ENCODE results near the gene DOCK3. TPM values are rescaled to one million over a fixed set of nuclear protein-coding genes. Genes with fewer than 3 reads are reported as not detected.

The DOCK3 gene
- total and polyA plus RNA-seq, 10 of the 15 experiments (the other 5 are each of a cell fraction or from before 2014, with no cell fraction given) = 0.02 to 0.52 (median 0.04) TPM; not detected in 5

DNA sequence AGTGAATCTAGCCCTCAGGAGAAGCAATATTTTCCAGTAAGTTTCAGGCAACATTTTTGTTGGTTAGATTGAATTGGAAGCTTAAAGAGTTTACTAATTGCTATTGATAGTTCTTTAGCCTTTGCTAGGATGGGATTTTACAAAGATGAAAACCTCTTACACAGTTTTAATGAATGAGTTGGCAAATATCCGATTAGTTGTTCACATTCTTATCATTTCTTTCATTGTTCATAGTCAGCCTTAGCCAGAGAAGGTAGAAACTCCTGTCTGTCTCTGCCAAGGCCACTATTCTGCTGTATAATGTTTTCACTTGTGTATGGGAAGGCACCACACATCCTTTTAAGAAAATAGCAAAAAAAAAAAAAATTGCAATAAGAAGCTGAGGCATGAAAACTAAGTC lies 488.3 kb downstream of the DOCK3 start:
- BruUV-seq (replicated peaks) = no TSS peak
- H3K9ac ChIP-seq (ENCODE audit: control insufficient read depth, insufficient read depth, low read length) = no peak overlapping the region
- TF ChIP-seq SMC3 (IDR thresholded peaks at IDR 0.05; ENCODE audit: borderline replicate concordance, low read length) (no peak), NRF1 (conservative IDR thresholded peaks at IDR 0.05; ENCODE audit: low read depth, low read length) (no peak), NFYA (IDR thresholded peaks at IDR 0.05; ENCODE audit: borderline replicate concordance, low read depth, low read length) (no peak), EED (IDR thresholded peaks at IDR 0.05; ENCODE audit: low read depth) (no peak)
- TF ChIP-seq, protein P1, sequence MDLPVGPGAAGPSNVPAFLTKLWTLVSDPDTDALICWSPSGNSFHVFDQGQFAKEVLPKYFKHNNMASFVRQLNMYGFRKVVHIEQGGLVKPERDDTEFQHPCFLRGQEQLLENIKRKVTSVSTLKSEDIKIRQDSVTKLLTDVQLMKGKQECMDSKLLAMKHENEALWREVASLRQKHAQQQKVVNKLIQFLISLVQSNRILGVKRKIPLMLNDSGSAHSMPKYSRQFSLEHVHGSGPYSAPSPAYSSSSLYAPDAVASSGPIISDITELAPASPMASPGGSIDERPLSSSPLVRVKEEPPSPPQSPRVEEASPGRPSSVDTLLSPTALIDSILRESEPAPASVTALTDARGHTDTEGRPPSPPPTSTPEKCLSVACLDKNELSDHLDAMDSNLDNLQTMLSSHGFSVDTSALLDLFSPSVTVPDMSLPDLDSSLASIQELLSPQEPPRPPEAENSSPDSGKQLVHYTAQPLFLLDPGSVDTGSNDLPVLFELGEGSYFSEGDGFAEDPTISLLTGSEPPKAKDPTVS (IDR thresholded peaks at IDR 0.05; ENCODE audit: low read depth, low read length) = no peak
- TF ChIP-seq, protein P2, sequence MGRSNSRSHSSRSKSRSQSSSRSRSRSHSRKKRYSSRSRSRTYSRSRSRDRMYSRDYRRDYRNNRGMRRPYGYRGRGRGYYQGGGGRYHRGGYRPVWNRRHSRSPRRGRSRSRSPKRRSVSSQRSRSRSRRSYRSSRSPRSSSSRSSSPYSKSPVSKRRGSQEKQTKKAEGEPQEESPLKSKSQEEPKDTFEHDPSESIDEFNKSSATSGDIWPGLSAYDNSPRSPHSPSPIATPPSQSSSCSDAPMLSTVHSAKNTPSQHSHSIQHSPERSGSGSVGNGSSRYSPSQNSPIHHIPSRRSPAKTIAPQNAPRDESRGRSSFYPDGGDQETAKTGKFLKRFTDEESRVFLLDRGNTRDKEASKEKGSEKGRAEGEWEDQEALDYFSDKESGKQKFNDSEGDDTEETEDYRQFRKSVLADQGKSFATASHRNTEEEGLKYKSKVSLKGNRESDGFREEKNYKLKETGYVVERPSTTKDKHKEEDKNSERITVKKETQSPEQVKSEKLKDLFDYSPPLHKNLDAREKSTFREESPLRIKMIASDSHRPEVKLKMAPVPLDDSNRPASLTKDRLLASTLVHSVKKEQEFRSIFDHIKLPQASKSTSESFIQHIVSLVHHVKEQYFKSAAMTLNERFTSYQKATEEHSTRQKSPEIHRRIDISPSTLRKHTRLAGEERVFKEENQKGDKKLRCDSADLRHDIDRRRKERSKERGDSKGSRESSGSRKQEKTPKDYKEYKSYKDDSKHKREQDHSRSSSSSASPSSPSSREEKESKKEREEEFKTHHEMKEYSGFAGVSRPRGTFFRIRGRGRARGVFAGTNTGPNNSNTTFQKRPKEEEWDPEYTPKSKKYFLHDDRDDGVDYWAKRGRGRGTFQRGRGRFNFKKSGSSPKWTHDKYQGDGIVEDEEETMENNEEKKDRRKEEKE (IDR thresholded peaks at IDR 0.05) = no peak
- POLR2A ChIA-PET = no interaction called here
- H4K20me1 ChIP-seq (ENCODE audit: control insufficient read depth, insufficient read depth) = no peaks in the 10 kb centered on the region
- H3K4me1 ChIP-seq (ENCODE audit: control insufficient read depth, insufficient read depth, low read length) = no peaks in the 10 kb centered on the region
- H3K4me2 ChIP-seq (ENCODE audit: control insufficient read depth, insufficient read depth) = no peak overlapping the region
- H3K36me3 ChIP-seq (ENCODE audit: control insufficient read depth in 2 of 2, insufficient read depth in 2 of 2, low read length in 1 of 2) = no peaks in the 10 kb centered on the region
- SMC1A ChIA-PET (ENCODE audit: uncharacterized antibody, unreplicated experiment) = no interaction called here
- H3K27me3 ChIP-seq (replicated peaks in 1 of 2; ENCODE audit: control insufficient read depth in 2 of 2, insufficient read depth in 2 of 2, low read length in 1 of 2) = no peaks in the 10 kb centered on the region; a peak in 1 of 4 replicates
- H3K9me3 ChIP-seq (replicated peaks; ENCODE audit: control insufficient read depth, insufficient read depth, low read length) = no peaks in the 10 kb centered on the region
- no peak overlapping the region for H3K4me3 ChIP-seq
- RAD21 ChIA-PET (ENCODE audit: unreplicated experiment) = no interaction called here
- no peak overlapping the region for H2AFZ ChIP-seq (ENCODE audit: control insufficient read depth, low read depth, low read length)
- CTCF ChIA-PET = no interaction called here
- DNase-seq (ENCODE audit: low read depth, low spot score) (no peak), FAIRE-seq (no peak), ATAC-seq (no peak)
- WGBS (ENCODE audit: insufficient coverage, insufficient replicate concordance, low lambda C conversion rate, missing lambda C conversion rate) = 58% methylated on average over 1 of the region's 1 CpG
- intact Hi-C loops (cut with micrococcal nuclease; ENCODE audit: unreplicated experiment) = no loop called here
- H3K27ac ChIP-seq (ENCODE audit: control insufficient read depth, insufficient read depth) = no peak overlapping the region
- in situ Hi-C loops (cut with MboI) = no loop called here
- no peaks in the 10 kb centered on the region for H3K79me2 ChIP-seq (ENCODE audit: control insufficient read depth, insufficient read depth, low read length)
